ENCODE results near the gene KHDC3L. TPM values are rescaled to one million over a fixed set of nuclear protein-coding genes. Genes with fewer than 3 reads are reported as not detected.

The KHDC3L gene
- total and polyA plus RNA-seq, 2 of the 8 experiments (the other 6 are each of a cell fraction or from before 2014, with no cell fraction given), result 0.11 TPM; not detected in 1

- TF ChIP-seq EGR1 (IDR thresholded peaks at IDR 0.05; ENCODE audit: borderline replicate concordance, low read depth, low read length), result no peak
Observed at GRCh38 chr6:73375216-73375615, 12.8 kb downstream of the KHDC3L start (continued).

Data from H1 (cell line).